GM23338 (cell line): ENCODE results near the gene AXIN2. TPM values are rescaled to one million over a fixed set of nuclear protein-coding genes. Genes with fewer than 3 reads are reported as not detected.

ENCODE experiments used
- ATAC-seq: fragments of 200-7000 bp; cut with Tn5 transposase; 3 replicates; pipeline ENCODE4 v1.9.1; 2020
- DNase-seq: peaks from one replicate; pipeline ENCODE4 v3.0.0-alpha.2; 2015; ENCODE audit warnings: low spot score
- H2AFZ ChIP-seq: fragments of 200-600 bp; sonication (generic); 2 replicates; pipeline ENCODE4 v1.8.0; 2016; ENCODE audit warnings: antibody characterized with exemption, mild to moderate bottlenecking, moderate library complexity
- H3F3A ChIP-seq: fragments of 200-600 bp; sonication (generic); replicated peaks from 2 replicates; pipeline ENCODE4 v1.8.0; 2017; ENCODE audit warnings: antibody characterized with exemption, mixed run types, low read depth
- H3K27ac ChIP-seq: fragments of 200-600 bp; sonication (generic); 2 replicates; pipeline ENCODE4 v1.6.1; 2016; ENCODE audit warnings: low read depth
- H3K27me3 ChIP-seq: fragments of 200-600 bp; sonication (generic); 2 replicates; pipeline ENCODE4 v1.8.0; 2016; ENCODE audit warnings: mild to moderate bottlenecking, mixed run types, moderate library complexity; ENCODE audit not compliant: insufficient read depth
- H3K36me3 ChIP-seq: fragments of 200-600 bp; sonication (generic); 2 replicates; pipeline ENCODE4 v1.8.0; 2016; ENCODE audit warnings: mild to moderate bottlenecking; ENCODE audit not compliant: insufficient read depth
- H3K4me1 ChIP-seq: fragments of 200-600 bp; sonication (generic); 2 replicates; pipeline ENCODE4 v1.8.0; 2016; ENCODE audit warnings: mild to moderate bottlenecking, moderate library complexity; ENCODE audit not compliant: insufficient read depth
- H3K4me2 ChIP-seq: fragments of 200-600 bp; sonication (generic); 2 replicates; pipeline ENCODE4 v1.7.1; 2017; ENCODE audit warnings: mixed run types
- H3K4me3 ChIP-seq: fragments of 200-600 bp; sonication (generic); 2 replicates; pipeline ENCODE4 v1.6.1; 2016; ENCODE audit warnings: mixed run types
- H3K79me2 ChIP-seq: fragments of 200-600 bp; sonication (generic); replicated peaks from 2 replicates; pipeline ENCODE4 v1.8.0; 2017; ENCODE audit warnings: mild to moderate bottlenecking; ENCODE audit not compliant: insufficient read depth
- H3K9me2 ChIP-seq: fragments of 200-600 bp; sonication (generic); 2 replicates; pipeline ENCODE4 v1.8.0; 2017; ENCODE audit not compliant: insufficient read depth
- H4K20me1 ChIP-seq: fragments of 200-600 bp; sonication (generic); replicated peaks from 2 replicates; pipeline ENCODE4 v1.8.0; 2017; ENCODE audit warnings: mild to moderate bottlenecking; ENCODE audit not compliant: insufficient read depth
- H3K27ac Mint-ChIP-seq: 2 replicates; pipeline ENCODE4 v1.8.0; 2020; ENCODE audit warnings: inconsistent platforms, mild to moderate bottlenecking, moderate library complexity, mixed read lengths
- H3K27me3 Mint-ChIP-seq: 3 replicates; pipeline ENCODE4 v1.8.0; 2022; ENCODE audit warnings: low read depth, mild to moderate bottlenecking, moderate library complexity, mixed read lengths, inconsistent platforms; ENCODE audit not compliant: insufficient read depth, poor library complexity
- H3K36me3 Mint-ChIP-seq: 3 replicates; pipeline ENCODE4 v1.8.0; 2021; ENCODE audit warnings: low read depth, mild to moderate bottlenecking, inconsistent platforms, moderate library complexity, mixed read lengths
- H3K4me1 Mint-ChIP-seq: 3 replicates; pipeline ENCODE4 v1.8.0; 2020; ENCODE audit warnings: mild to moderate bottlenecking, inconsistent platforms, mixed read lengths
- H3K4me3 Mint-ChIP-seq: 3 replicates; pipeline ENCODE4 v1.8.0; 2021; ENCODE audit warnings: moderate library complexity, mild to moderate bottlenecking, inconsistent platforms, mixed read lengths
- H3K9me3 Mint-ChIP-seq: 3 replicates; pipeline ENCODE4 v1.8.0; 2020; ENCODE audit warnings: moderate library complexity, mild to moderate bottlenecking, inconsistent platforms, mixed read lengths
- CREB1 ChIP-seq: fragments of 250-450 bp; sonication (Bioruptor Pico); IDR thresholded peaks from 2 replicates; pipeline ENCODE4 v1.5.0; 2020; ENCODE audit warnings: low read depth, mild to moderate bottlenecking, moderate library complexity
- CTCF ChIP-seq, 2 experiments: fragments of 200-600 bp in 1 of 2; sonication (generic) in 1 of 2; conservative IDR thresholded peaks; 2 replicates each; pipeline versions ENCODE4 v1.5.1 to v1.6.1; 2016 to 2017; ENCODE audit warnings: antibody characterized with exemption in 2 of 2, low read depth in 2 of 2, mild to moderate bottlenecking in 2 of 2, moderate library complexity in 1 of 2
- EZH2 ChIP-seq: fragments of 200-600 bp; sonication (generic); IDR thresholded peaks from one replicate; pipeline ENCODE4 v1.8.0; 2017; ENCODE audit warnings: antibody characterized with exemption, mild to moderate bottlenecking, low read depth; ENCODE audit not compliant: unreplicated experiment
- JUNB ChIP-seq: IDR thresholded peaks from one replicate; pipeline ENCODE4 v1.6.1; 2016; ENCODE audit warnings: antibody characterized with exemption; ENCODE audit not compliant: unreplicated experiment
- POLR2AphosphoS5 ChIP-seq: IDR thresholded peaks from 2 replicates; pipeline ENCODE4 v1.6.1; 2016; ENCODE audit warnings: antibody characterized with exemption, low read depth
- STAT1 ChIP-seq: IDR thresholded peaks from one replicate; pipeline ENCODE4 v1.6.1; 2016; ENCODE audit warnings: antibody characterized with exemption; ENCODE audit not compliant: unreplicated experiment
- ZNF114 ChIP-seq: fragments of 250-450 bp; sonication (Bioruptor Pico); IDR thresholded peaks from 2 replicates; pipeline ENCODE4 v1.5.0; 2020; ENCODE audit warnings: mild to moderate bottlenecking, moderate library complexity
- ZNF462 ChIP-seq: fragments of 250-450 bp; sonication (Bioruptor Pico); IDR thresholded peaks from 2 replicates; pipeline ENCODE4 v1.5.0; 2020; ENCODE audit warnings: mild to moderate bottlenecking, moderate library complexity
- polyA plus RNA-seq: library from polyadenylated mRNA; unstranded; fragments of >200 nt; fragmentation: Nextera tagmentation; extraction: Ambion mirVana; gene quantifications from 2 replicates; pipeline ENCODE4 v1.2.1, GENCODE V29; 2016
- total RNA-seq: library from RNA; depleted of rRNA; stranded (reverse); fragments of >200 nt; shearing (Covaris generic); gene quantifications from 2 replicates; pipeline ENCODE4 v1.2.3, GENCODE V29; 2014

AXIN2 gene
- total and polyA plus RNA-seq, 2 experiments from 2014 or later: 8.0 to 32.7 TPM

- DNase-seq: peak; percentile 59
- no peaks in the 10 kb centered on the region for H3F3A ChIP-seq
These were observed 45.2 kb downstream of the AXIN2 start for GRCh38 chr17:65515959-65516948.

More at GRCh38 chr17:65515959-65516948, 45.2 kb downstream of the AXIN2 start:
- Histone ChIP-seq H3K4me3 (peak overlapping the region; percentile 13), H3K27ac (no peak overlapping the region), H3K4me1 (peaks cover 7% of the 10 kb centered on the region), H4K20me1 (no peaks in the 10 kb centered on the region), H3K36me3 (no peaks in the 10 kb centered on the region), H3K27me3 (no peaks in the 10 kb centered on the region), H3K9me2 (peaks cover 23% of the 10 kb centered on the region), H3K4me2 (peak overlapping the region; percentile 56), H3K79me2 (no peaks in the 10 kb centered on the region), H2AFZ (peak overlapping the region; percentile 30; the same call in 1 of the 2 replicates)
- Mint-ChIP-seq H3K4me1 (peaks cover 14% of the 10 kb centered on the region), H3K9me3 (no peaks in the 10 kb centered on the region), H3K4me3 (peak overlapping the region; percentile 37), H3K27ac (no peak overlapping the region), H3K36me3 (no peaks in the 10 kb centered on the region), H3K27me3 (peaks cover 4% of the 10 kb centered on the region)
- ATAC-seq: peak; percentile 67
- TF ChIP-seq POLR2AphosphoS5 (no peak), ZNF114 (CRISPR knock-in tag) (no peak), CTCF (conservative IDR thresholded peaks at IDR 0.05; ENCODE audit: low read depth in 2 of 2) (no peak), STAT1 (no peak), CREB1 (CRISPR knock-in tag) (no peak), EZH2 (no peak), JUNB (no peak), ZNF462 (CRISPR knock-in tag) (no peak)
